Gastroesophageal sphincter (tissue), 3 donors: ENCODE measurements around the gene LDLRAD4.

ENCODE experiments used
- CTCF ChIP-seq, 4 experiments: fragments of 200-600 bp in 2 of 4; fragments of 450-650 bp in 2 of 4; sonication (generic) in 1 of 4; IDR thresholded peaks; one replicate each; pipeline ENCODE4 v1.5.1; 2017 to 2019; ENCODE audit warnings: antibody characterized with exemption in 4 of 4, mild to moderate bottlenecking in 2 of 4, moderate library complexity in 2 of 4
- POLR2AphosphoS5 ChIP-seq: sonication (generic); formaldehyde crosslinking; IDR thresholded peaks from one replicate; pipeline ENCODE4 v1.6.1; 2017; ENCODE audit warnings: antibody characterized with exemption

GRCh38 chr18:13643261-13643751 is 424.7 kb downstream of the LDLRAD4 start:
- TF ChIP-seq CTCF (IDR thresholded peaks at IDR 0.05): no peak
- TF ChIP-seq POLR2AphosphoS5: no peak
